GM21367 (cell line): Measurements from ENCODE around the gene CAPG.
"Not testable (repeated sequence)": the region's sequence is repeated elsewhere in the genome, so short reads cannot be mapped to it uniquely, and the experiment has no call there.

Experiments
- ATAC-seq: cut with Tn5 transposase; IDR thresholded peaks from one replicate; pipeline ENCODE4 v1.9.1; 2021; ENCODE audit not compliant: unreplicated experiment

Gene CAPG

GRCh38 chr2:85421260-85422071 lies 11.3 kb upstream of the CAPG start:
- no peak for ATAC-seq

GRCh38 chr2:85420536-85421259 lies 10.5 kb upstream of the CAPG start:
- peak; percentile 48 for ATAC-seq

- no peak for ATAC-seq
Measured at GRCh38 chr2:85419009-85419675, 9.0 kb upstream of the CAPG start.

GRCh38 chr2:85418132-85419008 lies 8.2 kb upstream of the CAPG start, which contains the start of gene SH2D6:
TSS of gene SH2D6 (plus strand) at chr2:85418714. CDS start at chr2:85429466, 10,752 bp downstream.
- peak; percentile 77 for ATAC-seq

- ATAC-seq: no peak
Measured at GRCh38 chr2:85415980-85416650, 5.9 kb upstream of the CAPG start.

GRCh38 chr2:85414761-85415553 lies 4.8 kb upstream of the CAPG start:
- ATAC-seq: no peak

GRCh38 chr2:85414421-85414759 lies 4.2 kb upstream of the CAPG start:
- ATAC-seq: not testable (repeated sequence)

GRCh38 chr2:85413592-85414420 lies 3.6 kb upstream of the CAPG start:
- no peak for ATAC-seq

GRCh38 chr2:85411405-85411748 lies 1.2 kb upstream of the CAPG start:
- ATAC-seq: no peak

GRCh38 chr2:85410584-85411404 lies 628 bp upstream of the CAPG start:
- no peak for ATAC-seq

- ATAC-seq: peak; percentile 56
Measured at GRCh38 chr2:85405201-85406059, 4.7 kb downstream of the CAPG start.

- no peak for ATAC-seq
Measured at GRCh38 chr2:85401844-85402243, 8.3 kb downstream of the CAPG start.

GRCh38 chr2:85401464-85401805 lies 8.7 kb downstream of the CAPG start:
- no peak for ATAC-seq

GRCh38 chr2:85400541-85401463 lies 9.4 kb downstream of the CAPG start:
- ATAC-seq: no peak

GRCh38 chr2:85400023-85400422 lies 10.1 kb downstream of the CAPG start:
- no peak for ATAC-seq

- ATAC-seq: no peak
Measured at GRCh38 chr2:85399183-85399455, 11.0 kb downstream of the CAPG start.
